CD4-positive, alpha-beta T cell (primary cell): ENCODE results near the gene SETD4. TPM values are rescaled to one million over a fixed set of nuclear protein-coding genes. Genes with fewer than 3 reads are reported as not detected.

Experiments used
- ATAC-seq: fragments of 200-7000 bp; cut with Tn5 transposase; one replicate; pipeline ENCODE4 v1.10.0; 2022; ENCODE audit warnings: mild to moderate bottlenecking; ENCODE audit not compliant: poor library complexity
- CTCF ChIA-PET: fragments of 350-600 bp; sonication (Branson Sonifier 250); formaldehyde crosslinking; loops from one replicate; lab custom pipeline; 2021; ENCODE audit warnings: antibody characterized with exemption, inconsistent platforms; lab: Charles Lee
- POLR2A ChIA-PET: fragments of 350-600 bp; sonication (Branson Sonifier 250); formaldehyde crosslinking; loops from one replicate; lab custom pipeline; 2021; ENCODE audit warnings: antibody characterized with exemption, inconsistent platforms; lab: Charles Lee
- DNase-seq, 14 experiments: peaks; one replicate each; pipeline ENCODE4 v3.0.0-alpha.2; 2013 to 2020; ENCODE audit warnings: mixed read lengths in 2 of 14
- H3K27ac ChIP-seq, 2 donors: one replicate each; pipeline versions ENCODE4 v1.5.1 to v1.7.0; 2013; ENCODE audit warnings: low read length in 2 of 2, low read depth in 1 of 2, mild to moderate bottlenecking in 1 of 2
- H3K27me3 ChIP-seq, 2 experiments: 1 replicate in 1 of 2; 2 replicates in 1 of 2; pipeline versions ENCODE4 v1.6.1 to v1.7.0; 2013; ENCODE audit warnings: low read length in 2 of 2, control low read depth in 1 of 2, mild to moderate bottlenecking in 1 of 2, moderate library complexity in 1 of 2; ENCODE audit not compliant: insufficient read depth in 2 of 2, control insufficient read depth in 1 of 2
- H3K36me3 ChIP-seq: one replicate; pipeline ENCODE4 v1.6.1; 2013; ENCODE audit warnings: low read length, control low read depth; ENCODE audit not compliant: insufficient read depth
- H3K4me1 ChIP-seq: one replicate; pipeline ENCODE4 v1.6.1; 2013; ENCODE audit warnings: low read length, control low read depth; ENCODE audit not compliant: insufficient read depth
- H3K4me3 ChIP-seq: one replicate; pipeline ENCODE4 v1.5.1; 2013; ENCODE audit warnings: mild to moderate bottlenecking, low read length, moderate library complexity
- H3K9me3 ChIP-seq, 2 experiments: 1 replicate in 1 of 2; 2 replicates in 1 of 2; pipeline versions ENCODE4 v1.6.1 to v1.7.0; 2013; ENCODE audit warnings: low read length in 2 of 2, mild to moderate bottlenecking in 2 of 2, control low read depth in 1 of 2, moderate library complexity in 1 of 2; ENCODE audit not compliant: control insufficient read depth in 1 of 2, insufficient read depth in 1 of 2
- H3K27ac Mint-ChIP-seq: one replicate; pipeline ENCODE4 v1.8.0; 2020; ENCODE audit warnings: mixed read lengths
- H3K27me3 Mint-ChIP-seq: one replicate; pipeline ENCODE4 v1.8.0; 2021; ENCODE audit warnings: mixed read lengths
- H3K36me3 Mint-ChIP-seq: one replicate; pipeline ENCODE4 v1.8.0; 2021; ENCODE audit warnings: low read depth, mixed read lengths
- H3K4me1 Mint-ChIP-seq: one replicate; pipeline ENCODE4 v1.8.0; 2021; ENCODE audit warnings: low read depth, mixed read lengths
- H3K4me3 Mint-ChIP-seq: one replicate; pipeline ENCODE4 v1.8.0; 2020; ENCODE audit warnings: mild to moderate bottlenecking, mixed read lengths
- H3K9me3 Mint-ChIP-seq: one replicate; pipeline ENCODE4 v1.8.0; 2020; ENCODE audit warnings: mixed read lengths
- intact Hi-C, 2 experiments: fragments of 100-400 bp; cut with DNase I in 1 of 2; cut with micrococcal nuclease in 1 of 2; formaldehyde crosslinking; loops; one replicate each; pipeline versions ENCODE4 v1.15.1 to v1.9.0; 2023 to 2025; cut with DNase I, micrococcal nuclease
- total RNA-seq, 174 experiments: library from RNA in 2 of 174; stranded (reverse) in 2 of 174; gene quantifications; one replicate each; pipeline ENCODE4 v1.2.3 and lab custom pipeline; 2021 to 2026
- TF ChIP-seq, protein P1 (sequence below): fragments of 200-600 bp; IDR thresholded peaks from one replicate; pipeline ENCODE4 v1.8.0; 2022; ENCODE audit warnings: antibody characterized with exemption, mild to moderate bottlenecking

Gene SETD4
- total RNA-seq, 2 experiments from 2014 or later, result 10.8 to 12.3 TPM

DNA sequence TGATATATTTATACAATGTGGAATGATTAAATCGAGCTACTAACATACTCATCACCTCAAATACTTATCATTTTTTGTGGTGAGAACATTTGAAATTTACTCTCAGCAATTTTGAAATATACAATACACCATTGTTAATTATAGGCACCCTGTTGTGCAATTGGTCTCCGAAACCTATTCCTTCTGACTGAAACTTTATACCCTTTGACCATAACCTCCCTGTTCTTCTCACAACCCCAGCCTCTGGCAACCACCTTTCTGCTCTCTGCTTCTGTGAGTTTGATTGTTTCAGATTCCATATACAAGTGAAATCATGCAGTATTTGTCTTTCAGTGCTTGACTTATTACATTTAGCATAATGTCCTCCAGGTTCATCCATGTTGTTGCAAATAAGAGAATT is 49.5 kb downstream of the SETD4 start:
- Histone ChIP-seq H3K9me3 (no peaks in the 10 kb centered on the region), H3K36me3 (no peaks in the 10 kb centered on the region), H3K4me1 (no peaks in the 10 kb centered on the region), H3K27ac (no peak overlapping the region), H3K4me3 (no peak overlapping the region), H3K27me3 (peaks cover 0 to 9% of the 10 kb centered on the region in 2 experiments)
- H3K36me3 Mint-ChIP-seq, result no peaks in the 10 kb centered on the region
- intact Hi-C loops, result no loop called here
- ATAC-seq (no peak), DNase-seq (no peak)
- TF ChIP-seq, protein P1, sequence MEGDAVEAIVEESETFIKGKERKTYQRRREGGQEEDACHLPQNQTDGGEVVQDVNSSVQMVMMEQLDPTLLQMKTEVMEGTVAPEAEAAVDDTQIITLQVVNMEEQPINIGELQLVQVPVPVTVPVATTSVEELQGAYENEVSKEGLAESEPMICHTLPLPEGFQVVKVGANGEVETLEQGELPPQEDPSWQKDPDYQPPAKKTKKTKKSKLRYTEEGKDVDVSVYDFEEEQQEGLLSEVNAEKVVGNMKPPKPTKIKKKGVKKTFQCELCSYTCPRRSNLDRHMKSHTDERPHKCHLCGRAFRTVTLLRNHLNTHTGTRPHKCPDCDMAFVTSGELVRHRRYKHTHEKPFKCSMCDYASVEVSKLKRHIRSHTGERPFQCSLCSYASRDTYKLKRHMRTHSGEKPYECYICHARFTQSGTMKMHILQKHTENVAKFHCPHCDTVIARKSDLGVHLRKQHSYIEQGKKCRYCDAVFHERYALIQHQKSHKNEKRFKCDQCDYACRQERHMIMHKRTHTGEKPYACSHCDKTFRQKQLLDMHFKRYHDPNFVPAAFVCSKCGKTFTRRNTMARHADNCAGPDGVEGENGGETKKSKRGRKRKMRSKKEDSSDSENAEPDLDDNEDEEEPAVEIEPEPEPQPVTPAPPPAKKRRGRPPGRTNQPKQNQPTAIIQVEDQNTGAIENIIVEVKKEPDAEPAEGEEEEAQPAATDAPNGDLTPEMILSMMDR, result no peak
- no peaks in the 10 kb centered on the region for H3K4me1 Mint-ChIP-seq
- POLR2A ChIA-PET, result no interaction called here
- no peak overlapping the region for H3K27ac Mint-ChIP-seq
- no peaks in the 10 kb centered on the region for H3K9me3 Mint-ChIP-seq
- no peak overlapping the region for H3K4me3 Mint-ChIP-seq
- CTCF ChIA-PET, result interaction anchor here (0.6 kb wide), 1 partner anchor 990 kb away, joined by 4 read pairs; no protein-coding TSS in a partner anchor
- peaks cover 24% of the 10 kb centered on the region for H3K27me3 Mint-ChIP-seq

DNA sequence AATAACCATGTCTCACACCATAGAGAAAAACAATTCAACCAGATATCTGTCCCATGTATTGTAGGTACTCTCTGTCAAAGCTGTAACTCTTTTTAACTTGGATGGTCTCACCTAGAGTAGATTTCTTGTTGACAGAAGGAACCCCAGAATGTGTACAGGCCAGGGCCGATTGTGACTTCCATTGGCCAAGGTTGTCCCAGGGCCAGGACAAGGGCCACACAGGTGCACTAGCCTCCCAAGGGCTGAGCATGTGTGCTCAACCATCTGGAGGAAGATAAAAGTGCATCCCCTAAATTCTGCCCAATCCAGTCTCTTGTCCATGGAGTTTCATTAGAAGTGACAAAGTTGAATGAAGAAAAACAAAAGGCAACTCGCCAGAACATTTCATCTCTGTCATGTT is 51.8 kb downstream of the SETD4 start:
- TF ChIP-seq, protein P1, result no peak
- H3K9me3 ChIP-seq, result no peaks in the 10 kb centered on the region
- Mint-ChIP-seq H3K4me3 (no peak overlapping the region), H3K9me3 (no peaks in the 10 kb centered on the region), H3K4me1 (no peaks in the 10 kb centered on the region), H3K27ac (no peak overlapping the region), H3K36me3 (no peaks in the 10 kb centered on the region), H3K27me3 (peaks cover 35% of the 10 kb centered on the region)
- no peak overlapping the region for H3K27ac ChIP-seq
- peaks cover 4 to 9% of the 10 kb centered on the region in 2 experiments for H3K27me3 ChIP-seq
- DNase-seq (no peak), ATAC-seq (no peak)
- intact Hi-C loops, result no loop called here
- H3K36me3 ChIP-seq, result no peaks in the 10 kb centered on the region
- ChIA-PET CTCF (no interaction called here), POLR2A (no interaction called here)
- no peak overlapping the region for H3K4me3 ChIP-seq
- H3K4me1 ChIP-seq, result no peaks in the 10 kb centered on the region

DNA sequence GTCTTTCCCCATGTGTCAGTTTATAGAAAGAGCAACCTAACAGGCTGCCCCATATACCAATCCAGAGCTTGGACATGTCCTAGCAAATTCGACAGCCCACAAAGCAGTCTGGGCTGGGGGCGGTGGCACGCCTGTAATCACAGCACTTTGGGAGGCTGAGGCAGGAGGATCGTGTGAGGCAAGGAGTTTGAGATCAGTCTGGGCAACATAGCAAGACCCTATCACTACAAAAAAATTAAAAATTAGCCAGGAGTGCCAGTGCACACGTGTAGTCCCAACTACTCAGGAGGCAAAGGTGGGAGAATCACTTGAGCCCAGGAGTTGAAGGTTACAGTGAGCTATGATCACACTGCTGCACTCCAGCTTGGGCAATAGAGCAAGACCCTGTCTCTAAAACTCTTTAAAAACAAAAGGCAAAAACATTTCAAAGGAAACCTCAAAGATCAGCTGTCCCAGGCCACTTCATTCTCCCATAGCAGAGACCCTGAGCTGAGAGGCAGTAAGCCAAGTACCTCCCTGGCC is 54.4 kb downstream of the SETD4 start:
- TF ChIP-seq, protein P1, result no peak
- no peaks in the 10 kb centered on the region for H3K9me3 ChIP-seq
- DNase-seq, result no peak
- POLR2A ChIA-PET, result no interaction called here
- intact Hi-C loops, result no loop called here
- H3K4me1 Mint-ChIP-seq, result no peaks in the 10 kb centered on the region
- no peaks in the 10 kb centered on the region for H3K9me3 Mint-ChIP-seq
- H3K27ac ChIP-seq, result no peak overlapping the region
- H3K4me3 ChIP-seq, result no peak overlapping the region
- H3K4me1 ChIP-seq, result no peaks in the 10 kb centered on the region
- H3K27me3 Mint-ChIP-seq, result peaks cover 43% of the 10 kb centered on the region
- H3K4me3 Mint-ChIP-seq, result no peak overlapping the region
- CTCF ChIA-PET, result no interaction called here
- H3K36me3 Mint-ChIP-seq, result no peaks in the 10 kb centered on the region
- no peak overlapping the region for H3K27ac Mint-ChIP-seq
- peaks cover 4 to 9% of the 10 kb centered on the region in 2 experiments for H3K27me3 ChIP-seq
- ATAC-seq, result no peak
- H3K36me3 ChIP-seq, result no peaks in the 10 kb centered on the region
